NB4 (cell line): ENCODE measurements around the gene CLDN7.
A peak's percentile ranks its signal among the peaks of the same experiment; 100 is the strongest.

Experiments used
- DNase-seq: peaks from one replicate; pipeline ENCODE4 v3.0.0; 2010; ENCODE audit warnings: low read depth
- H3K4me3 ChIP-seq: one replicate; pipeline ENCODE4 v1.5.1; 2011; ENCODE audit warnings: mild to moderate bottlenecking, low read depth, low read length, moderate library complexity
- MYC ChIP-seq: IDR thresholded peaks from 2 replicates; pipeline ENCODE4 v1.6.1; 2011; ENCODE audit warnings: low read depth, low read length
- POLR2A ChIP-seq: IDR thresholded peaks from 2 replicates; pipeline ENCODE4 v1.6.1; 2011; ENCODE audit warnings: mild to moderate bottlenecking; ENCODE audit not compliant: insufficient read length; ENCODE audit errors: extremely low read depth
- TF ChIP-seq, protein P1 (sequence below): IDR thresholded peaks from one replicate; pipeline ENCODE4 v1.5.1; 2012; ENCODE audit warnings: low read depth, low read length
- TF ChIP-seq, protein P2 (sequence below): IDR thresholded peaks from 2 replicates; pipeline ENCODE4 v1.6.1; 2011; ENCODE audit warnings: low read depth, low read length

The CLDN7 gene

DNA sequence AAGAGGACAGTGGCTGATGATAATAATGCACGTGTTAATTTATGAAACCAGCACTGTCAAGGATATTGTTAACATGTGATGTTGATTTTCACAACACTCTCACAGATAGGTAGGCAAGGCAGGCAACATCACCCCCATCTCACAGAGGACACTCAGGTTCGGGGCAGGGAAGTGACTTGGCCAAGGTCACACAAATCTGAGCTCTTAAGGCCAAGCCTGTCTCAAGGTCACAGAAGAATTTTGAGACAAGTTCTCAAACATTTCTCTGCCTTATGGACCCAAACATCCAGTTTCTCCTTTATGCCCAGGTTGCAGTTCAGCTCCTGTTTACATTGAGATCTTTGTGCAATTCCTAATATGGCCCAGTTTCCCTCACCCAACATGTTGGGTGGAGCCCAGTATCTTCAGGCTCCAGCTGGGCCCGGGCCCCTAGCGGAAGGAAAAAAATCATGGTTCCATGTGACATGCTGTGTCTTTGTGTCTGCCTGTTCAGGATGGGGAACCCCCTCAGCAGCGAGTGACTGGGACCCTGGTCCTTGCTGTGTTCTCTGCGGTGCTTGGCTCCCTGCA, 20.6 kb upstream of the CLDN7 start:
- no peak for DNase-seq
- no peak overlapping the region for H3K4me3 ChIP-seq
- TF ChIP-seq POLR2A (no peak), MYC (no peak)
- TF ChIP-seq, protein P1, sequence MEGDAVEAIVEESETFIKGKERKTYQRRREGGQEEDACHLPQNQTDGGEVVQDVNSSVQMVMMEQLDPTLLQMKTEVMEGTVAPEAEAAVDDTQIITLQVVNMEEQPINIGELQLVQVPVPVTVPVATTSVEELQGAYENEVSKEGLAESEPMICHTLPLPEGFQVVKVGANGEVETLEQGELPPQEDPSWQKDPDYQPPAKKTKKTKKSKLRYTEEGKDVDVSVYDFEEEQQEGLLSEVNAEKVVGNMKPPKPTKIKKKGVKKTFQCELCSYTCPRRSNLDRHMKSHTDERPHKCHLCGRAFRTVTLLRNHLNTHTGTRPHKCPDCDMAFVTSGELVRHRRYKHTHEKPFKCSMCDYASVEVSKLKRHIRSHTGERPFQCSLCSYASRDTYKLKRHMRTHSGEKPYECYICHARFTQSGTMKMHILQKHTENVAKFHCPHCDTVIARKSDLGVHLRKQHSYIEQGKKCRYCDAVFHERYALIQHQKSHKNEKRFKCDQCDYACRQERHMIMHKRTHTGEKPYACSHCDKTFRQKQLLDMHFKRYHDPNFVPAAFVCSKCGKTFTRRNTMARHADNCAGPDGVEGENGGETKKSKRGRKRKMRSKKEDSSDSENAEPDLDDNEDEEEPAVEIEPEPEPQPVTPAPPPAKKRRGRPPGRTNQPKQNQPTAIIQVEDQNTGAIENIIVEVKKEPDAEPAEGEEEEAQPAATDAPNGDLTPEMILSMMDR = no peak
- TF ChIP-seq, protein P2, sequence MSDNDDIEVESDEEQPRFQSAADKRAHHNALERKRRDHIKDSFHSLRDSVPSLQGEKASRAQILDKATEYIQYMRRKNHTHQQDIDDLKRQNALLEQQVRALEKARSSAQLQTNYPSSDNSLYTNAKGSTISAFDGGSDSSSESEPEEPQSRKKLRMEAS = no peak

DNA sequence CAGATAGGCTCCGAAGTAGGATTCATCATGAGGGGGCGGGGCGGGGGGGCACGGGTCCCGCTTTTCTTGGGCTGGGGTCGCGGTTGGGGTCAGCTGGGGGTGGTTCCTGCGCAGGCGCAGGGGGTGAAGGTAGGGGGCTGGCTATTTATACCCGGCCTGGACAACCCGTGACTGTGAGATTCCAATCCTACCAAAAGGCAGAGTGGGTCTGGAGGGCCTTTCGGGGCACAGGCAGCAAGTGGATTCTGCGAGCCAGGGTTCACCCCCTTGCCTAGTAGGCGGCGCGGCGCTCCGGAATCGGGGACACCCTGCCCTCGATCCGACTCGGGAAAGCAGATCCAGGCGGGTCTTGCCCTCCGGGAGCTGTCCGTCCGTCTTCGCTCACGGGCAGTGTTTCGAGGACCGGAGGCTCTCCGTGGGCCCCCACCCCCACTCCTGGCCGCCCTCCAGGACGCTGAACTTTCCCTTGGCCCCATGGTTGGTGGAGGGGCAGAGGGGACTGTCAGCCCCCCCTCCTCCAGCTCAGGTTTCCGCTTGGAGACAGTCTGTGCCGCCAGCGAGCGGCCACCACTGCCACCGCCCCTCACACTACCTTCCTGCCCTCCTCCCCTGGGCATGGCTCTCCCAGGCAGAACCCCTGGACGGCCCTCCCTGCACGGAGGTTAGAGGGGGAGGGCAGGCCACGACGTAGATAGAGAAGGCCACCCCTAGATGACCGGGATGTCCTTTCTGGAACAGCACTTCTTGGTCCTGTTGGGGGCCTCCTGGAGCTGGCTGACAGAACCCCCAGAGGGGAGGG, 19.9 kb upstream of the CLDN7 start:
- no peak for DNase-seq
- no peak for TF ChIP-seq MYC
- TF ChIP-seq, protein P1 = no peak
- TF ChIP-seq POLR2A = no peak
- TF ChIP-seq, protein P2 = no peak
- H3K4me3 ChIP-seq = no peak overlapping the region

DNA sequence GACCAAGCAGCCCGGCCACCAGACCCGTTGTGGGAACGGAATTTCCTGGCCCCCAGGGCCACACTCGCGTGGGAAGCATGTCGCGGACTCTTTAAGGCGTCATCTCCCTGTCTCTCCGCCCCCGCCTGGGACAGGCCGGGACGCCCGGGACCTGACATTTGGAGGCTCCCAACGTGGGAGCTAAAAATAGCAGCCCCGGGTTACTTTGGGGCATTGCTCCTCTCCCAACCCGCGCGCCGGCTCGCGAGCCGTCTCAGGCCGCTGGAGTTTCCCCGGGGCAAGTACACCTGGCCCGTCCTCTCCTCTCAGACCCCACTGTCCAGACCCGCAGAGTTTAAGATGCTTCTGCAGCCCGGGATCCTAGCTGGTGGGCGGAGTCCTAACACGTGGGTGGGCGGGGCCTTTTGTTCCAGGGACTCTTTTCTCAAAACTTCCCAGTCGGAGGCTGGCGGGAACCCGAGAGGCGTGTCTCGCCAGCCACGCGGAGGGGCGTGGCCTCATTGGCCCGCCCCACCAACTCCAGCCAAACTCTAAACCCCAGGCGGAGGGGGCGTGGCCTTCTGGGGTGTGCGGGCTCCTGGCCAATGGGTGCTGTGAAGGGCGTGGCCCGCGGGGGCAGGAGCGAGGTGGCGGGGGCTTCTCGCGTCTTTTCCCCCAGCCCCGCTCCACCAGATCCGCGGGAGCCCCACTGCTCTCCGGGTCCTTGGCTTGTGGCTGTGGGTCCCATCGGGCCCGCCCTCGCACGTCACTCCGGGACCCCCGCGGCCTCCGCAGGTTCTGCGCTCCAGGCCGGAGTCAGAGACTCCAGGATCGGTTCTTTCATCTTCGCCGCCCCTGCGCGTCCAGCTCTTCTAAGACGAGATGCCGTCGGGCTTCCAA, 19.0 kb upstream of the CLDN7 start, which contains the start of gene SLC2A4:
Gene SLC2A4 (plus strand): TSS at position 645 of the 879 bp plus-strand sequence. CDS start 217 bp downstream, at position 862.
- DNase-seq = peak; percentile 91
- TF ChIP-seq MYC (peak; percentile 79), POLR2A (no peak)
- TF ChIP-seq, protein P2 = peak; percentile 87
- TF ChIP-seq, protein P1 = no peak
- H3K4me3 ChIP-seq = peak within 1 kb of the TSS; percentile 36

DNA sequence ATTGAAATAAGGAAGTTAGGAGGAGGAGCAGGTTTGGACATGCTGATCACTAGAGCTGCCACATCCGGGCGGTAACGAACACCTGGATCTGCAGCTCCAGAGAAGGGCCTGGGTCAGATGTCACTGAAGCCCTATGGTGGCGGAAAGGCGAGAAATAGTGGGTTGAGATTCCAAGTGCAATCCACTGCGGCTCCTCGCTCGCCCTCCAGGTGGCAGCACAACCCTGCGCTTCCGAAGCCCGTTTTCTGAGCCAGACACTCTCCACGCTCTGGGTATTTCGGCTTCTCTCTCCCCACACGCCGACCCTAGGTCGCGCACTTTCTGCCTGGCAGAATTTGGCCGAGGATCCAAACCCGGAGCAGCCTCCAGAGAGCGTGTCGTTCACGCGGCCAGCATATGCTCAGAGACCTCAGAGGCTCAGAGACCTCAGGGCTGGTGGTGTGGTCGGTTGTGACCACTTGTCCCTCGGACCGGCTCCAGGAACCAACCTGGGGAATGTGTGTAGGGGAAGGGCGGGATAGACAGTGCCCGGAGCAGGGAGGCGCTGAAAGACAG, 18.3 kb upstream of the CLDN7 start:
- TF ChIP-seq MYC = peak; percentile 86
- TF ChIP-seq, protein P2 = peak; percentile 83
- no peak for TF ChIP-seq POLR2A
- TF ChIP-seq, protein P1 = peak; percentile 70
- peak overlapping the region; percentile 36 for H3K4me3 ChIP-seq
- DNase-seq = peak; percentile 87

DNA sequence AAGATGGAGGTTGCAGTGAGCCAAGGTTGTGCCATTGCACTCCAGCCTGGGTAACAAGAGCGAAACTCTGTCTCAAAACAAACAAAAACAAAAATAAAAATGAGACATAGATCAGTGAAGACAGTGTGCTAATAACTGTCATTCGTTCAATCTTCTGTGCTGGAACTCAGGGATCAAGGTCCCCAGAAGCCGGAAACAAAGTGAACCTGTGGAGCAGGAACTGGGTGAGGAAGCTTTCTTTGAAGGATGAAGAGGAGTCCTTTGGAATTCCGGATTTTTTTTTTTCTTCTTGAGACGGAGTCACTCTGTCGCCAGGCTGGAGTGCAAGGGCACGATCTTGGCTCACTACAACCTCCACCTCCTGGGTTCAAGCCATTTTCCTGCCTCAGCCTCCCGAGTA, 17.2 kb upstream of the CLDN7 start:
- H3K4me3 ChIP-seq = no peak overlapping the region
- TF ChIP-seq, protein P2 = no peak
- TF ChIP-seq, protein P1 = no peak
- TF ChIP-seq MYC (no peak), POLR2A (no peak)
- no peak for DNase-seq
